MM.1S (cell line): ENCODE measurements around the gene PRPF19.

Experiments used
- DNase-seq: peaks from one replicate; pipeline ENCODE4 v3.0.0-alpha.2; 2015
- H2AFZ ChIP-seq: fragments of 300-600 bp; sonication (generic); 2 replicates; pipeline ENCODE4 v1.6.0; 2016; ENCODE audit warnings: antibody characterized with exemption, low read length
- H3F3A ChIP-seq: fragments of 300-600 bp; sonication (generic); 2 replicates; pipeline ENCODE4 v1.6.1; 2016; ENCODE audit warnings: mild to moderate bottlenecking, antibody characterized with exemption, low read length, moderate library complexity, mixed read lengths; ENCODE audit not compliant: insufficient read depth
- H3K27ac ChIP-seq: fragments of 300-600 bp; sonication (generic); 2 replicates; pipeline ENCODE4 v1.5.1; 2016; ENCODE audit warnings: mild to moderate bottlenecking, low read length
- H3K27me3 ChIP-seq: fragments of 300-600 bp; sonication (generic); replicated peaks from 2 replicates; pipeline ENCODE4 v1.6.0; 2016; ENCODE audit warnings: low read length; ENCODE audit not compliant: insufficient read depth
- H3K36me3 ChIP-seq: fragments of 300-600 bp; sonication (generic); replicated peaks from 2 replicates; pipeline ENCODE4 v1.6.1; 2016; ENCODE audit warnings: mild to moderate bottlenecking, low read length, mixed read lengths; ENCODE audit not compliant: insufficient read depth
- H3K4me1 ChIP-seq: fragments of 300-600 bp; sonication (generic); 2 replicates; pipeline ENCODE4 v1.6.1; 2016; ENCODE audit warnings: low read length, mixed read lengths
- H3K4me2 ChIP-seq: fragments of 300-600 bp; sonication (generic); 2 replicates; pipeline ENCODE4 v1.6.0; 2016; ENCODE audit warnings: low read depth, low read length
- H3K4me3 ChIP-seq: fragments of 300-600 bp; sonication (generic); 2 replicates; pipeline ENCODE4 v1.5.1; 2016; ENCODE audit warnings: low read length, mixed read lengths
- H3K79me2 ChIP-seq: fragments of 300-600 bp; sonication (generic); 2 replicates; pipeline ENCODE4 v1.6.1; 2016; ENCODE audit warnings: mixed run types, low read length, mixed read lengths
- H3K9ac ChIP-seq: fragments of 300-600 bp; sonication (generic); 2 replicates; pipeline ENCODE4 v1.6.1; 2016; ENCODE audit warnings: low read length, mixed read lengths
- H3K9me2 ChIP-seq: fragments of 300-600 bp; sonication (generic); replicated peaks from 2 replicates; pipeline ENCODE4 v1.6.1; 2016; ENCODE audit warnings: mild to moderate bottlenecking, low read length, mixed read lengths; ENCODE audit not compliant: insufficient read depth
- H3K9me3 ChIP-seq: fragments of 300-600 bp; sonication (generic); replicated peaks from 2 replicates; pipeline ENCODE4 v1.6.1; 2016; ENCODE audit warnings: mild to moderate bottlenecking, low read length, mixed read lengths; ENCODE audit not compliant: insufficient read depth
- H4K20me1 ChIP-seq: fragments of 300-600 bp; sonication (generic); 2 replicates; pipeline ENCODE4 v1.6.1; 2016; ENCODE audit warnings: mild to moderate bottlenecking, low read length, moderate library complexity, mixed read lengths; ENCODE audit not compliant: insufficient read depth
- EZH2 ChIP-seq: fragments of 300-600 bp; sonication (generic); optimal IDR thresholded peaks from 2 replicates; pipeline ENCODE3; 2017; ENCODE audit warnings: low read depth, mild to moderate bottlenecking, antibody characterized with exemption, low read length, mixed read lengths
- EZH2phosphoT487 ChIP-seq: fragments of 300-600 bp; sonication (generic); IDR thresholded peaks from 2 replicates; pipeline ENCODE4 v1.6.1; 2018; ENCODE audit warnings: antibody characterized with exemption, low read length
- TF ChIP-seq, protein P1 (sequence below): fragments of 300-600 bp; sonication (generic); IDR thresholded peaks from 2 replicates; pipeline ENCODE4 v1.5.1; 2016; ENCODE audit warnings: antibody characterized with exemption, low read length, mixed read lengths

PRPF19 gene

GRCh38 chr11:60875366-60876167, 30.8 kb downstream of the PRPF19 start:
- Histone ChIP-seq H3K9ac (no peak overlapping the region), H3K27ac (no peak overlapping the region), H3K4me1 (peaks cover 30% of the 10 kb centered on the region), H3K27me3 (no peaks in the 10 kb centered on the region), H3K79me2 (no peaks in the 10 kb centered on the region), H3K4me3 (no peak overlapping the region), H3F3A (peaks cover 8% of the 10 kb centered on the region), H4K20me1 (no peaks in the 10 kb centered on the region), H3K9me3 (no peaks in the 10 kb centered on the region), H2AFZ (no peak overlapping the region), H3K36me3 (no peaks in the 10 kb centered on the region), H3K4me2 (no peak overlapping the region), H3K9me2 (no peaks in the 10 kb centered on the region)
- DNase-seq: no peak
- TF ChIP-seq, protein P1, sequence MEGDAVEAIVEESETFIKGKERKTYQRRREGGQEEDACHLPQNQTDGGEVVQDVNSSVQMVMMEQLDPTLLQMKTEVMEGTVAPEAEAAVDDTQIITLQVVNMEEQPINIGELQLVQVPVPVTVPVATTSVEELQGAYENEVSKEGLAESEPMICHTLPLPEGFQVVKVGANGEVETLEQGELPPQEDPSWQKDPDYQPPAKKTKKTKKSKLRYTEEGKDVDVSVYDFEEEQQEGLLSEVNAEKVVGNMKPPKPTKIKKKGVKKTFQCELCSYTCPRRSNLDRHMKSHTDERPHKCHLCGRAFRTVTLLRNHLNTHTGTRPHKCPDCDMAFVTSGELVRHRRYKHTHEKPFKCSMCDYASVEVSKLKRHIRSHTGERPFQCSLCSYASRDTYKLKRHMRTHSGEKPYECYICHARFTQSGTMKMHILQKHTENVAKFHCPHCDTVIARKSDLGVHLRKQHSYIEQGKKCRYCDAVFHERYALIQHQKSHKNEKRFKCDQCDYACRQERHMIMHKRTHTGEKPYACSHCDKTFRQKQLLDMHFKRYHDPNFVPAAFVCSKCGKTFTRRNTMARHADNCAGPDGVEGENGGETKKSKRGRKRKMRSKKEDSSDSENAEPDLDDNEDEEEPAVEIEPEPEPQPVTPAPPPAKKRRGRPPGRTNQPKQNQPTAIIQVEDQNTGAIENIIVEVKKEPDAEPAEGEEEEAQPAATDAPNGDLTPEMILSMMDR: no peak
- TF ChIP-seq EZH2: no peak
- TF ChIP-seq EZH2phosphoT487: no peak

- Histone ChIP-seq H3K9me2 (no peaks in the 10 kb centered on the region), H3K27me3 (no peaks in the 10 kb centered on the region), H4K20me1 (no peaks in the 10 kb centered on the region)
Observed at GRCh38 chr11:60874421-60875365, 31.7 kb downstream of the PRPF19 start.

DNA sequence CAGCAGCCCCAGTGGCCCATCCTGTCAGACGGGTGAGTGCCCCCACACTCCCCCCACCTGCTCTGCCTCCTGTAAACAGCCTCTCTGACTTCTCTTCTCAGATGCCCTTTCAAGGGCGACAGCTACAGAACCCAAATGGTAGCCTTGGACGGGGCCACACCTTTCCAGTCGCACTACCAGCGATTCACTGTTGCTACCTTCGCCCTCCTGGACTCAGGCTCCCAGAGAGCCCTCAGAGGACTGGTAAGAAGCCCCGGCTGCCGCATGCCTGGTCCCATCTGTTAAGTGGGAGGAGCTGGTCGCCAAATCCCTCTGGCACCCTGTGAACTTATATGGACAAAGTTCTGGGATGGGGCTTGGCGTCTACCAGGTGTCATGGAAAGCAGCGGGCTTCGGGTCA, 32.9 kb downstream of the PRPF19 start:
- Histone ChIP-seq H3K9me2 (no peaks in the 10 kb centered on the region), H3K4me1 (peaks cover 50% of the 10 kb centered on the region), H3F3A (peaks cover 20% of the 10 kb centered on the region), H3K79me2 (no peaks in the 10 kb centered on the region), H3K36me3 (no peaks in the 10 kb centered on the region), H2AFZ (no peak overlapping the region), H3K4me3 (no peak overlapping the region), H3K9ac (no peak overlapping the region), H3K4me2 (no peak overlapping the region), H4K20me1 (no peaks in the 10 kb centered on the region), H3K27me3 (no peaks in the 10 kb centered on the region), H3K27ac (no peak overlapping the region), H3K9me3 (no peaks in the 10 kb centered on the region)
- TF ChIP-seq EZH2phosphoT487: no peak
- no peak for TF ChIP-seq EZH2
- TF ChIP-seq, protein P1: no peak
- no peak for DNase-seq

More at GRCh38 chr11:60874421-60875365, 31.7 kb downstream of the PRPF19 start:
- Histone ChIP-seq H3K4me1 (peaks cover 39% of the 10 kb centered on the region), H3K9ac (no peak overlapping the region), H3F3A (peaks cover 17% of the 10 kb centered on the region), H3K27ac (no peak overlapping the region), H3K79me2 (no peaks in the 10 kb centered on the region), H3K4me2 (no peak overlapping the region), H3K36me3 (no peaks in the 10 kb centered on the region), H3K4me3 (no peak overlapping the region), H3K9me3 (no peaks in the 10 kb centered on the region), H2AFZ (no peak overlapping the region)
- TF ChIP-seq EZH2phosphoT487 (no peak), EZH2 (no peak)
- TF ChIP-seq, protein P1: no peak
- DNase-seq: no peak
